ENCODE results near the gene GAB4.

GRCh38 chr22:16922706-16923105, 85.3 kb downstream of the GAB4 start:
- TF ChIP-seq EZH2 (IDR thresholded peaks at IDR 0.05; ENCODE audit: insufficient read depth, low read length) (no peak), CTCF (IDR thresholded peaks at IDR 0.05; ENCODE audit: insufficient read depth, low read depth, low read length) (no peak)

All from astrocyte (in vitro differentiated cells and primary cell).